Measurements from ENCODE around the gene DENND5B.

GRCh38 chr12:31387466-31387865 lies 203.5 kb downstream of the DENND5B start:
- no peak for TF ChIP-seq CTCF (IDR thresholded peaks at IDR 0.05)
- TF ChIP-seq POLR2A (IDR thresholded peaks at IDR 0.05): no peak

Data from lower leg skin (tissue), 3 donors.